HG03521 (cell line): ENCODE data around the gene COL6A3.
"Not testable (repeated sequence)": the region's sequence is repeated elsewhere in the genome, so short reads cannot be mapped to it uniquely, and the experiment has no call there.

ENCODE experiments used
- ATAC-seq: cut with Tn5 transposase; IDR thresholded peaks from one replicate; pipeline ENCODE4 v1.9.1; 2021; ENCODE audit warnings: mild to moderate bottlenecking, moderate library complexity; ENCODE audit not compliant: unreplicated experiment

Gene COL6A3

GRCh38 chr2:237321746-237322145 is 92.2 kb downstream of the COL6A3 start:
- ATAC-seq = no peak

- no peak for ATAC-seq
These were observed 93.0 kb downstream of the COL6A3 start for GRCh38 chr2:237320801-237321560.

GRCh38 chr2:237319887-237320286 is 94.1 kb downstream of the COL6A3 start:
- ATAC-seq = no peak

- no peak for ATAC-seq
These were observed 94.7 kb downstream of the COL6A3 start for GRCh38 chr2:237319086-237319820.

- ATAC-seq = no peak
These were observed 97.6 kb downstream of the COL6A3 start for GRCh38 chr2:237316339-237316738.

- ATAC-seq = no peak
These were observed 98.1 kb downstream of the COL6A3 start for GRCh38 chr2:237315829-237316225.

- no peak for ATAC-seq
These were observed 98.7 kb downstream of the COL6A3 start for GRCh38 chr2:237315170-237315828.

- ATAC-seq = no peak
These were observed 99.3 kb downstream of the COL6A3 start for GRCh38 chr2:237314681-237315080.

- no peak for ATAC-seq
These were observed 99.8 kb downstream of the COL6A3 start for GRCh38 chr2:237314198-237314597.

GRCh38 chr2:237312021-237312755 is 101.8 kb downstream of the COL6A3 start:
- ATAC-seq = no peak

GRCh38 chr2:237310515-237311114 is 103.3 kb downstream of the COL6A3 start:
- ATAC-seq = no peak

- ATAC-seq = no peak
These were observed 104.5 kb downstream of the COL6A3 start for GRCh38 chr2:237309416-237309815.

- ATAC-seq = no peak
These were observed 105.0 kb downstream of the COL6A3 start for GRCh38 chr2:237309011-237309410.

- no peak for ATAC-seq
These were observed 106.5 kb downstream of the COL6A3 start for GRCh38 chr2:237307474-237307873.

GRCh38 chr2:237306787-237307170 is 107.2 kb downstream of the COL6A3 start:
- no peak for ATAC-seq

- no peak for ATAC-seq
These were observed 107.7 kb downstream of the COL6A3 start for GRCh38 chr2:237306083-237306786.

GRCh38 chr2:237305579-237305978 is 108.4 kb downstream of the COL6A3 start:
- no peak for ATAC-seq

- ATAC-seq = no peak
These were observed 109.0 kb downstream of the COL6A3 start for GRCh38 chr2:237304763-237305514.

GRCh38 chr2:237303244-237303643 is 110.7 kb downstream of the COL6A3 start:
- not testable (repeated sequence) for ATAC-seq
